GM12878 (cell line): ENCODE data around the gene USP14. TPM values are rescaled to one million over a fixed set of nuclear protein-coding genes. Genes with fewer than 3 reads are reported as not detected.

ENCODE experiments used
- BMI1 ChIP-seq: fragments of 450-650 bp; IDR thresholded peaks from 2 replicates; pipeline ENCODE4 v1.6.1; 2016; ENCODE audit warnings: mild to moderate bottlenecking, moderate library complexity, borderline replicate concordance
- CBFB ChIP-seq: IDR thresholded peaks from 2 replicates; pipeline ENCODE4 v1.6.1; 2016; ENCODE audit warnings: antibody characterized with exemption, low read depth
- CHD2 ChIP-seq: IDR thresholded peaks from 2 replicates; pipeline ENCODE4 v1.6.1; 2011; ENCODE audit warnings: low read depth, low read length, improper control_type of control experiment, borderline replicate concordance
- CREM ChIP-seq: IDR thresholded peaks from 2 replicates; pipeline ENCODE4 v1.6.1; 2014; ENCODE audit warnings: antibody characterized with exemption, low read depth
- FOS ChIP-seq: IDR thresholded peaks from 3 replicates; pipeline ENCODE4 v1.6.1; 2011; ENCODE audit warnings: borderline replicate concordance; ENCODE audit not compliant: insufficient read length; ENCODE audit errors: extremely low read depth
- HDAC6 ChIP-seq: fragments of 200-600 bp; sonication (generic); IDR thresholded peaks from one replicate; pipeline ENCODE4 v1.8.0; 2017; ENCODE audit warnings: antibody characterized with exemption; ENCODE audit not compliant: unreplicated experiment
- MXI1 ChIP-seq: fragments of 150-350 bp; IDR thresholded peaks from 2 replicates; pipeline ENCODE4 v1.6.1; 2011; ENCODE audit warnings: low read depth, mild to moderate bottlenecking, inconsistent platforms, low read length, improper control_type of control experiment
- MYB ChIP-seq: fragments of 150-350 bp; IDR thresholded peaks from 2 replicates; pipeline ENCODE4 v1.6.1; 2014; ENCODE audit warnings: mild to moderate bottlenecking, low read depth, low read length, borderline replicate concordance
- NFYB ChIP-seq: IDR thresholded peaks from 2 replicates; pipeline ENCODE4 v1.6.1; 2011; ENCODE audit warnings: low read depth, mild to moderate bottlenecking, low read length, improper control_type of control experiment, moderate library complexity; ENCODE audit not compliant: insufficient read depth
- REST ChIP-seq: IDR thresholded peaks from 2 replicates; pipeline ENCODE4 v1.6.1; 2012; ENCODE audit warnings: mild to moderate bottlenecking, low read depth, low read length
- SREBF1 ChIP-seq: IDR thresholded peaks from 2 replicates; pipeline ENCODE4 v1.6.1; 2012; ENCODE audit warnings: mild to moderate bottlenecking, low read length
- STAT1 ChIP-seq: fragments of 450-650 bp; conservative IDR thresholded peaks from 2 replicates; pipeline ENCODE4 v1.6.1; 2014; ENCODE audit warnings: antibody characterized with exemption, mild to moderate bottlenecking
- USF1 ChIP-seq: IDR thresholded peaks from 2 replicates; pipeline ENCODE4 v1.6.1; 2011; ENCODE audit warnings: borderline replicate concordance, low read depth, mild to moderate bottlenecking, moderate library complexity, mixed read lengths, low read length; ENCODE audit not compliant: insufficient read depth; ENCODE audit errors: extremely low read length
- ZBTB33 ChIP-seq: fragments of 450-650 bp; IDR thresholded peaks from 2 replicates; pipeline ENCODE4 v1.6.1; 2017; ENCODE audit warnings: mild to moderate bottlenecking
- ZNF592 ChIP-seq: fragments of 450-650 bp; IDR thresholded peaks from 2 replicates; pipeline ENCODE4 v1.6.1; 2017; ENCODE audit warnings: mild to moderate bottlenecking, moderate library complexity
- ZNF687 ChIP-seq: fragments of 450-650 bp; IDR thresholded peaks from 2 replicates; pipeline ENCODE4 v1.6.1; 2017; ENCODE audit warnings: mild to moderate bottlenecking, moderate library complexity
- polyA plus RNA-seq, 11 experiments: library from polyadenylated mRNA; depleted of rRNA in 4 of 11; unstranded in 6 of 11; stranded (reverse) in 5 of 11; fragments of >200 nt; fragmentation: Nextera tagmentation in 4 of 11; fragmentation: Illumina TruSeq in 1 of 11; extraction: Ambion mirVana in 4 of 11; extraction: Trizol in 1 of 11; gene quantifications; 1 replicate in 1 of 11; 2 replicates in 10 of 11; pipeline versions ENCODE4 v1.2.1 to v1.2.3, GENCODE V29; 2011 to 2016; ENCODE audit warnings: inconsistent platforms in 2 of 11, missing spikeins in 2 of 11, low read depth in 1 of 11
- total RNA-seq, 4 experiments: library from RNA; depleted of rRNA in 3 of 4; stranded (reverse); fragments of >200 nt in 3 of 4; fragmentation: Illumina TruSeq in 1 of 4; extraction: Trizol in 1 of 4; gene quantifications; 2 replicates each; pipeline versions ENCODE4 v1.2.1 to v1.2.3, GENCODE V29; 2013 to 2021

Gene USP14
- total and polyA plus RNA-seq, 10 of the 15 experiments (the other 5 are each of a cell fraction or from before 2014, with no cell fraction given) = 14.3 to 127 (median 29.6) TPM

GRCh38 chr18:189254-189653, 30.9 kb downstream of the USP14 start (continued):
- TF ChIP-seq ZNF687 (no peak), CHD2 (no peak), ZNF592 (no peak), MXI1 (no peak), NFYB (no peak), REST (no peak), FOS (no peak), ZBTB33 (no peak), STAT1 (no peak), HDAC6 (no peak), SREBF1 (no peak), CBFB (no peak), BMI1 (no peak), USF1 (no peak), CREM (no peak), MYB (no peak)
- TF ChIP-seq, all 136 proteins: peak for 0
